GM12801 (cell line): ENCODE measurements around the gene ISL1.

ENCODE experiments used
- CTCF ChIP-seq: IDR thresholded peaks from one replicate; pipeline ENCODE4 v1.5.1; 2011; ENCODE audit warnings: control low read depth; ENCODE audit not compliant: insufficient read length; ENCODE audit errors: extremely low read depth

The ISL1 gene

GRCh38 chr5:51395666-51396356 is 12.6 kb downstream of the ISL1 start:
- TF ChIP-seq CTCF: no peak

GRCh38 chr5:51396797-51397196 is 13.5 kb downstream of the ISL1 start:
- TF ChIP-seq CTCF: no peak

GRCh38 chr5:51397996-51398395 is 14.7 kb downstream of the ISL1 start:
- no peak for TF ChIP-seq CTCF

- TF ChIP-seq CTCF: no peak
Measured at GRCh38 chr5:51398875-51399642, 15.8 kb downstream of the ISL1 start.

- TF ChIP-seq CTCF: no peak
Measured at GRCh38 chr5:51399643-51400006, 16.4 kb downstream of the ISL1 start.

- TF ChIP-seq CTCF: no peak
Measured at GRCh38 chr5:51404255-51404654, 21.0 kb downstream of the ISL1 start.

GRCh38 chr5:51411921-51412325 is 28.7 kb downstream of the ISL1 start:
- no peak for TF ChIP-seq CTCF
